Measurements from ENCODE around the gene SPARC. TPM values are rescaled to one million over a fixed set of nuclear protein-coding genes. Genes with fewer than 3 reads are reported as not detected.
A peak's percentile ranks its signal among the peaks of the same experiment; 100 is the strongest.

Gene SPARC
- polyA plus RNA-seq, 1 of the 3 experiments (the other 2 are of a cell fraction) = 1,115 TPM

GRCh38 chr5:151719228-151720000, 32.7 kb upstream of the SPARC start:
- 86% methylated on average over 6 of the region's 6 CpGs for WGBS (ENCODE audit: low lambda C conversion rate)
- Histone ChIP-seq H3K9me2 (no peaks in the 10 kb centered on the region), H3K4me2 (peak overlapping the region; percentile 14; the same call in 1 of the 2 replicates), H3F3A (replicated peaks; ENCODE audit: insufficient read depth) (peaks cover 17% of the 10 kb centered on the region), H3K9me3 (no peaks in the 10 kb centered on the region), H4K20me1 (ENCODE audit: insufficient read depth) (no peaks in the 10 kb centered on the region), H3K79me2 (ENCODE audit: insufficient read depth) (no peaks in the 10 kb centered on the region), H2AFZ (ENCODE audit: low read depth) (no peak overlapping the region), H3K27ac (ENCODE audit: low read depth in 2 of 2, low read length in 1 of 2) (peak overlapping the region in 1 of 2 experiments; percentile 60; a peak in 2 of 4 replicates), H3K4me1 (ENCODE audit: control insufficient read depth in 1 of 2, insufficient read depth in 2 of 2, low read depth in 1 of 2, low read length in 1 of 2) (peaks cover 0 to 8% of the 10 kb centered on the region in 2 experiments; a peak in 1 of 4 replicates), H3K27me3 (ENCODE audit: insufficient read depth) (no peaks in the 10 kb centered on the region), H3K4me3 (ENCODE audit: low read depth in 2 of 2, low read length in 1 of 2) (no peak overlapping the region), H3K36me3 (replicated peaks in 1 of 2; ENCODE audit: control insufficient read depth in 1 of 2, insufficient read depth in 2 of 2, low read length in 1 of 2) (no peaks in the 10 kb centered on the region), H3K9ac (no peak overlapping the region)
- ChIA-PET CTCF (interaction anchor here (0.8 to 4.6 kb wide), 15 partner anchors 10 to 272 kb away, joined by 3 to 35 read pairs (median 4); partner anchors contain the start of gene SLC36A1), POLR2A (no interaction called here)
- DNase-seq = no peak
- no peak for TF ChIP-seq ELF1 (IDR thresholded peaks at IDR 0.05)
- TF ChIP-seq IRF3 (IDR thresholded peaks at IDR 0.05; ENCODE audit: low read depth, low read length) = no peak
- TF ChIP-seq RCOR1 (IDR thresholded peaks at IDR 0.05; ENCODE audit: low read length) = no peak
- TF ChIP-seq USF2 (IDR thresholded peaks at IDR 0.05; ENCODE audit: borderline replicate concordance, low read depth, low read length) = no peak
- no peak for TF ChIP-seq ZBTB33 (IDR thresholded peaks at IDR 0.05; ENCODE audit: borderline replicate concordance, low read depth)
- peak; percentile 41 for TF ChIP-seq SMC3 (IDR thresholded peaks at IDR 0.05; ENCODE audit: low read depth, low read length)
- TF ChIP-seq POLR2AphosphoS5 (IDR thresholded peaks at IDR 0.05; ENCODE audit: low read depth, low read length) = no peak
- no peak for TF ChIP-seq FOXM1 (IDR thresholded peaks at IDR 0.05; ENCODE audit: low read depth)
- TF ChIP-seq CTCF (IDR thresholded peaks at IDR 0.05) = peak; percentile 64
- TF ChIP-seq JUND (IDR thresholded peaks at IDR 0.05) = no peak
- peak; percentile 64 for TF ChIP-seq RAD21 (IDR thresholded peaks at IDR 0.05; ENCODE audit: low read length)
- no peak for TF ChIP-seq EP300 (IDR thresholded peaks at IDR 0.05; ENCODE audit: borderline replicate concordance in 1 of 2, low read depth in 1 of 2, low read length in 1 of 2)
